GM19438 (cell line): ENCODE results near the gene NFE2L1.
A peak's percentile ranks its signal among the peaks of the same experiment; 100 is the strongest.
"Not testable (repeated sequence)": the region's sequence is repeated elsewhere in the genome, so short reads cannot be mapped to it uniquely, and the experiment has no call there.

Experiments
- ATAC-seq: cut with Tn5 transposase; IDR thresholded peaks from one replicate; pipeline ENCODE4 v1.9.1; 2021; ENCODE audit warnings: low read depth; ENCODE audit not compliant: unreplicated experiment

The NFE2L1 gene

GRCh38 chr17:48066656-48067055 is 18.5 kb downstream of the NFE2L1 start:
- ATAC-seq, result no peak

GRCh38 chr17:48067245-48067644 is 19.1 kb downstream of the NFE2L1 start:
- no peak for ATAC-seq

GRCh38 chr17:48067808-48068207 is 19.6 kb downstream of the NFE2L1 start:
- not testable (repeated sequence) for ATAC-seq

- ATAC-seq, result no peak
Measured at GRCh38 chr17:48068491-48068961, 20.4 kb downstream of the NFE2L1 start.

DNA sequence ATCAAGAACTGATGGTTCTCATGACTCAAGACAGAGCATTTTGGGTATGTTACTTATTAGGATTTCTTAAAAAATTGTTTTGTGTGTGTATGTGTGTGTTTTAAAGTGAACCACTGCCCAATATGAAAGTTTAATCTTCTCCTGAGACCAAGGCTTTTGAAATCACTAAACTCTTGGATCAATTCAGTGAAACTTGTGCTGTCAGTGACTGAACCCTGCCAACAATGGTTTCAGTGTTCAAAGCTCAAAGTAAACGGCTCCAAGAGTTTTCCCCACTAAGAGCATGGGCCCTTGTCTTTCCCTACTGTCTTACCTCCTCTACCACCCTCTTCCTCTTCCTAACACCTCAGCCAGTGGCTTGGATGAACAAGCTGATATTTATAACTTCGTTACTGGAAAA is 22.0 kb downstream of the NFE2L1 start:
- ATAC-seq, result no peak

DNA sequence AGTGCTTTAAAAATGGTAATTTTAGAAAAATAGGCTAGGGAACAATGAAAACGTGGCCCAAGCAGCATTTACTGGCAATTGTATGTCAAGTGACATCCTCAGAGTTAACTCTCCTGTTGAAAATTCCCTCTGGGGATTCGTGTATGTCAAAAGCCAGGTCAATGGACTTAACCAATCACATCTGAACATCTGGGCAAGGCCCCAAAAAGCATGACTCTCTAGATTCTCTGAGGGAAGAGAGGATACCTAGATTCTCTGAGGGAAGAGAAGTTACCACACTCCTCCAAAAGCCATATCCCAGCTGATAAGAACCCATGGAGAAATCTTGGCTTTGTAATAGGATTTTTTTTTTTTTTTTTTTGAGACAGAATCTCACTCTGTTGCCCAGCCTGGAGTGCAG is 23.5 kb downstream of the NFE2L1 start:
- ATAC-seq, result no peak

DNA sequence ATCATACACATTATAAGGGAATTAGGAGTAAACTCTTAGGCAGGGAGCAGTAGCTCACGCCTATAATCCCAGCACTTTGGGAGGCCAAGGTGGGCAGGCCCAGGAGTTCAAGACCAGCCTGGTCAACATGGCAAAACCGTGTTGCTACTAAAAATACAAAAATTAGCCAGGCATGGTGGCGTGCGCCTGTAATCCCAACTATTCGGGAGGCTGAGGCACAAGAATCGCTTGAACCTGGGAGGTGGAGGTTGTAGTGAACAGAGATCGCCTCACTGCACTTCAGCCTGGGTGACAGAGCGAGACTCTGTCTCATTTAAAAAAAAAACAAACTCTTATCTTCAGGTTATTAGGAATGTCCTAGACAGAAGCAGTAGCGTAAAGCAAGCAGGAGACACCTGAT is 24.7 kb downstream of the NFE2L1 start:
- not testable (repeated sequence) for ATAC-seq

- ATAC-seq, result not testable (repeated sequence)
Measured at GRCh38 chr17:48073566-48074094, 25.5 kb downstream of the NFE2L1 start.

DNA sequence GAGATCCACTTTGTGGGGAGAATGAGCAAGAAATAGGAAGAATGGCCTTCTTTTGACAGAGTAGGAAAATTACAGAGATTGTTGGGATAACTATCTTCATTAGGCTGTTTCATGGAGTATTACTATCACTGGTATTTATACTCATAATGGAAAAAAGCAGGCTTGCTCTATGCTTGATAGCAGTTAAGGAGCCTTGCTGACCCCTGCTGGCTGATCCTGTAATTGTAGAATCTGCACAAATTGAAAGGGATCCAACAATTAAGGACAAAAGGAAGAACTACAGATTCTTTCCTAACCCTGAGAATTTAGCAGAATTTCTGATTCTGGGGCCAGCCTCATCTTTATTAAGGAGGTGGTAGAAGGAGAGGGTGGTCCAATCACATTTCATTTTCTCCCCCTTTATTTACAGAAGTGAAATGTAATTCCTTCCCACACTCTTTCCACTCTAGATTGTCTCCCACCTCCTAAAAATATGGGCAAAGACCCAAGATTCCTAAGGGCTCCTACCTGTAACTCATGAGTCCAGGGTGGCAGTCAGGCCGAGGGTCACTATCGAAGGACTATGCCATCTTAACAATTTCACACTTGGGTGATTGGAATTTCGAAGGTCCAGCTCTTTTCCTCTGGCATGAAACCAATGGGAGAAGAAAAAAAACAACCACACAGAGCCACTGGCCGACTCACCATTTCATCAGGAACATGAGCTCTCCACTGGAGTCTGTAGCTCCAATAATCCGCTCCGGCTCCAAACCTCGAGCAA is 26.3 kb downstream of the NFE2L1 start:
- no peak for ATAC-seq

DNA sequence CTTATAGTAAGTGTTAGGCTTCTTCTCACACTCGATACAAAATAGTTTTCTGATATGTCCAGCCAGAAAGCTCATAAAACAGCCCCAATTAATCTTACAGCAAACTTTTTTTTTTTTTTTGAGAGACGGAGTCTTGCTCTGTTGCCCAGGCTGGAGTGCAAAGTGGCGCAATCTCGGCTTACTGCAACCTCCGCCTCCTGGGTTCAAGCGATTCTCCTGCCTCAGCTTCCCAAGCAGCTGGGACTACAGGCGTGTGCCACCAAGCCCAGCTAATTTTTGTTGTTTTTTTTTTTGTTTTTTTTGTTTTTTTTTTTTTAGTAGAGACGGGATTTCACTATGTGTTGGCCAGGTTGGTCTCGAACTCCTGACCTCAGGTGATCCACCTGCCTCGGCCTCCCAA is 29.0 kb downstream of the NFE2L1 start:
- ATAC-seq, result not testable (repeated sequence)

- ATAC-seq, result no peak
Measured at GRCh38 chr17:48081858-48082257, 33.7 kb downstream of the NFE2L1 start.

DNA sequence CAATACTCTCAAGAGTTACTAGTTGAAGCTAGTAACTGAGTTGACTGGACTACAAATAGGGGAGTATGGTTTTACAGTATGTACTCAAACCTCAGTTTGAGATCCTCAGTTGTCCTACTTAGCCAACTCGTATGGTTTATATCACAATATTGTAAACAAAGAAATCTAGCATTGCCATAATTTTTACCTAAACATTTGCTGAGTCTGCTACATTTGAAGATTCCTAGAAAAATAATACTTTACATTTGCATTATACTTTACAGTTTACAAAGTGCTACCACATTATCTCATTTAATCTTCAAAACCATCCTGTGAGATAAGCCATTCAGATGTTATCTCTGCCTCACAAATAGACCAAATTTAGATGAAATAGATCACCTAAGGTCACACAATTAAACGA is 36.8 kb downstream of the NFE2L1 start:
- ATAC-seq, result no peak

DNA sequence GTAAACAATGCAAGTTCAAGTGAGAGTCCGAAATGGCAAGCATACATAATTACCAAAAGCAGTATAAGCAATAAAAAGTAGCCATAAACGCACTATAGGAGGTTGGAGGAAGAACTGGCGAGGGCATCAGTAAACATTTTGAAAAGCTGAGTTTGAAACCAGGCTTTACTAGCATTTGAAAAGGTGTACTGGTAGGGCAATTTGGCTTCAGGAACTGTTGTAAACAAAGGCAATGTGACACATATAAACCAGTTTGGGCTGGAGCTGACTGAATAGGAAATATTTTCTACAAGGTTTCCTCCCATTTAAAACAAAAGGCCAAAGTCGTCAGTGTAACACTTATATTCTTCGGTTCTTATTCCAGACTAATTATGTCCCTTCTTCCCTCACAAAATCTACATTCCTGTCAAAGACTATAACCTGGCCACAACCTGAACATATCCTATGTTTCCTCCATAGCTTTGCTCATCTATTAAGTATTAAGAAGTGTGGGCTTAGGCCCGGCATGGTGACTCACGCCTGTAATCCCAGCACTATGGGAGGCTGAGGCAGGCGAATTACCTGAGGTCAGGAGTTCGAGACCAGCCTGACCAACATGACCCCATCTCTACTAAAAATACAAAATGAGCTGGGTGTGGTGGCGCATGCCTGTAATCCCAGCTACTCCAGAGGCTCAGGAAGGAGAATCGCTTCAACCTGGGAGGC is 45.3 kb downstream of the NFE2L1 start:
- ATAC-seq, result no peak

DNA sequence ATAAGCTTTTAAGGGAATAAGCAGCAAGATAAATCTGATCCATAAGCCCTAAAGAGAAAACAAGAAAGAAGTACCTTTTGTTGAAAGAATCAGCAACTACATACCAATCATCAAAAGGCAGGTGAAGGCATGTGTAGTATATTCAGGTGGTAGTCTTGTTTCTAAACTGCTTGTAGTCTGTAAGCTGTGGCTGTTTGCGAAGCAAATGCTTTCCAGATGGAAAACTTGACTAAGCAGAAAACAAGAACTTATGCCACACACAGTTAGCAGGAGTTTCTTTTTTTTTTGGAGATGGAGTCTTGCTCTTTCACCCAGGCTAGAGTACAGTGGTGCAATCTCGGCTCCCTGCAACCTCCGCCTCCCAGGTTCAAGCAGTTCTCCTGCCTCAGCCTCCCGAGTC is 47.5 kb downstream of the NFE2L1 start:
- no peak for ATAC-seq

- ATAC-seq, result no peak
Measured at GRCh38 chr17:48100160-48100559, 52.0 kb downstream of the NFE2L1 start.

DNA sequence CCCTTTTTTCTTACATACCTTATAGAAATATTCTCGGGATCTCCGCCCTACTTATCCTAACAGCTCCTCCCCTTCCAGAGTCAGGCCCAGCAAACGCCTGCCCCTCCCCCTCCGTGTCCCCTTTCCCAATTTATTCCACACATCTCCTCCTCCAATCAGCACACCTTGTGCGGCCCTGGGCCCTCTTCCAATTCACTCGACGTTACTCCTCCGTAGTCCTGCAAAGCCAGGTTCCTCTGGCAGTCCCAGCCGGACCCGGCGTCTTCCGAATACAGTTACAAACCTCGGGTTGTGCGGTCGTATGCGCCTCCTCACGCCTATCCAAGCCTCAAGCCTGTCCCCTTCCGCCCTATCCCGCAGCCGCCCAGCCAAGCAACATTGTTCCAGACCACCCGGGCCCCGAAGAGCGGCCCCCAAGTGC is 52.4 kb downstream of the NFE2L1 start:
- ATAC-seq, result no peak

DNA sequence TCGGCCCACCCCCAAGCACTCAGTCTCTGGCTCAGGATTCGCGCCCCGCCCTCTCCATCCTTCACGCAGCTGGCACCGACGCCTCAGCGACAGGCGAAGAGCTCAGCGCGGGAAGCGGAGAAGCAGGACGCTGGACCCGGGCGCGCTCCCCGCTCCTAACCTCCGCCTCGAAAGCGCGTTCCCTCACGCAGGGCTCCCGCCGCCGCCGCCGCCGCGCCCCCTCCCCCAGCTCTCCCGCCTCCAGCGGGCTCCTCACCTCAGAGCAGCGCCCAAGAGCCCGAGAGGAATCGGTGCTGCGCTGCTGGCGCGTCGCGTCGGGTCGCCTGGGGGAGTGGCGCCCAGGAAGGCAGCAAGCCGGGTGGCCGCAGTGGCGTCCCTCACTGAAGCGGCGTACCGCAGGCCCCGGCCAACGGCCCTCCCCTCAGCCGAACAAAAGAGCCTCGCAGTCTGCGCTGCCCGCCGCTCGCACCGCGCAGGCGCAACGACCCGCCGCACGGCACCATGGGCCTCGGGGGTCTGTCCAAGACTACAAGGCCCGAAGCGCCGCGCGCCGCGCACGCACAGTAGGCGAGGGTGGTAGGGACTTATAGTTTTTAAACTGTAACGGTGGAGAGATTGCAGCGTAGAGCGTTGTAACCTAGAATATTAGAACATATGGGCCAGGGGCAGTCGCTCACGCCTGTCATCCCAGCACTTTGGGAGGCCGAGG is 53.0 kb downstream of the NFE2L1 start, which contains the start of gene CBX1:
CBX1 (minus strand) TSS at position 467 of the 709 bp plus-strand sequence. CDS start 24,474 bp downstream, outside the sequence.
- ATAC-seq, result peak; percentile 88

GRCh38 chr17:48102043-48102750 is 54.0 kb downstream of the NFE2L1 start:
- ATAC-seq, result no peak

DNA sequence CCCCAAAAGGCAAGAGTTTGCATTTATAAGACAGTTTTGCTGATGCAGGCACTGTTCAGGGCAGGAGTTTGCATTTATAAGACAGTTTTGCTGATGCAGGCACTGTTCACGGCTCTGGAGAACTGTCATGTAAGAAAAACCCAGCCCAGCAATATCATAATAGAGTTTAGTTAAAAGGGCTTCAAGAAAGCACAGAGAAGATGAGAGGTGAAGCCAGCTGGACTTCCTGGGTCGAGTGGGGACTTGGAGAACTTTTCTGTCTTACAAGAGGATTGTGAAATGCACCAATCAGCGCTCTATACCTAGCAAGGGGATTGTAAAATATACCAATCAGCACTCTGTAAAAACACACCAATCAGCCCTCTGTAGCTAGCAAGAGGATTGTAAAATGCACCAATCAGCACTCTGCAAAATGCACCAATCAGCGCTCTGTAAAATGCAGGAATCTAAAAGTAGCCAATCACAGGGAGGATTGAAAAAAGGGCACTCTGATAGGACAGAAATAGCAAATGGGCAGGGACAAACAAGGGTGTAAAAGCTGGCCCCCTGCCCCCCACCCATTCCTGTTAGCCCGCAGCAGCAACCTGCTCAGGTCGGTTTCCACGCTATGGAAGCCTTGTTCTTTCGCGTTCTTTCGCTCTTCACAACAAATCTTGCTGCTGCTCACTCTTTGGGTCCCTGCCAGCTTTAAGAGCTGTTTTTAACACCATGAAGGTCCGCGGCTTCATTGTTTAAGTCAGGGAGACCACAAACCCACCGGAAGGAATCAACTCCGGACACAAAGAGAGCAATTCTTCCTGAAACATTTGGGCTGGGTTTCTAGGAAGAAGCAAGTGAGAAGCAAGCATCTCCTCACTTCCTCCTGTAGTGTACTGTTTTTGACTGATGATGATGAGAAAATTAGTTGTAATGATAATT is 54.9 kb downstream of the NFE2L1 start:
- no peak for ATAC-seq
